Stimulated activated CD4-positive, alpha-beta T cell treated with anti-CD3 and anti-CD28 coated beads, Interleukin-15, amount 100 ng/mL, for 48 hours (primary cell): ENCODE data around the gene CCNJL.
"Not testable (repeated sequence)": the region's sequence is repeated elsewhere in the genome, so short reads cannot be mapped to it uniquely, and the experiment has no call there.

Experiments
- DNase-seq, 2 donors: peaks; one replicate each; pipeline ENCODE4 v3.0.0-alpha.2; 2020; ENCODE audit warnings: low read depth in 2 of 2

The CCNJL gene, protein sequence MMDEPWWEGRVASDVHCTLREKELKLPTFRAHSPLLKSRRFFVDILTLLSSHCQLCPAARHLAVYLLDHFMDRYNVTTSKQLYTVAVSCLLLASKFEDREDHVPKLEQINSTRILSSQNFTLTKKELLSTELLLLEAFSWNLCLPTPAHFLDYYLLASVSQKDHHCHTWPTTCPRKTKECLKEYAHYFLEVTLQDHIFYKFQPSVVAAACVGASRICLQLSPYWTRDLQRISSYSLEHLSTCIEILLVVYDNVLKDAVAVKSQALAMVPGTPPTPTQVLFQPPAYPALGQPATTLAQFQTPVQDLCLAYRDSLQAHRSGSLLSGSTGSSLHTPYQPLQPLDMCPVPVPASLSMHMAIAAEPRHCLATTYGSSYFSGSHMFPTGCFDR

DNA sequence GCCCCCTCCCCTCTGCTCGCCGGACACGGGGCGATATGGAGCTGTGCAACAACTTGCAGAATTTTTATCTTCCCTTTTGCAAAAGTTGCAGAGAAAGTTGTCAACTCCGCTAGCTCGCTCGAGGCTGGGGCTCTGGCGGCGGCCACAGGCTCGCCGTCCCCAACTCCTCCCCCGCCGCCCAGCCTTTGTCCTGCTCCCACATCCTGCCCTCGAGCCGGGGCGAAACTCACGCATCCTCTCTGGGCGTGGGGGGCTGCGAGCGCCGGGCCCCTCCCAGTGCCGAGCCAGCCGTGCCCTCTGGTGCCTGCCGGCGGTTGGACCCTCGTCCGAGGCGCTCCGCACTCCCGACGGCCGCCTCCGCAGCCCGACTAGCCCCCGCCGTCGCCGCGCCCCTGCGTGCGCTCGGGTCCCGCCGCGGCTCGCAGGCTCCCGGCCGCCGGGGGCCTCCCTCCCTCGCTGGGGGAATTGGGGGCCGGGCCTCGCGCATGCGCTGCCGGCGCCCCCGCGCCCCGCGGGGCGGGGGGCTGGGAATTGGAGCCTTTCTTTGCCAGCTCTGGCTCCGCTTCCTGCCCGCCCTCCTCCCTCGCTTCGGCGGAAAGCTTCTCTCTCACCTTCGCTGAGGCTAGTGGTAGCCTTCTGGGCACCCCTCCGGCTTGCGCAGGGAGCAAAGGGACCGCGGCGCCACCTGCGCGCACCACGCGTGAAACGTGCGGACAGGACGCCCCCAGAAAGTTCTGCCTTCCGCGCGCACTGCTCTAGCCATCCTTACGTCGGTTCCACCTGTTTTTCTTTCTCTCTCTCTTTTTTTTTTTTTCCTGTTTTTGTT, at the start of gene CCNJL:
Gene CCNJL, minus strand, starts transcription at position 431 of the 826 bp plus-strand sequence. CDS start 641 bp downstream, outside the sequence.
- DNase-seq = no peak

DNA sequence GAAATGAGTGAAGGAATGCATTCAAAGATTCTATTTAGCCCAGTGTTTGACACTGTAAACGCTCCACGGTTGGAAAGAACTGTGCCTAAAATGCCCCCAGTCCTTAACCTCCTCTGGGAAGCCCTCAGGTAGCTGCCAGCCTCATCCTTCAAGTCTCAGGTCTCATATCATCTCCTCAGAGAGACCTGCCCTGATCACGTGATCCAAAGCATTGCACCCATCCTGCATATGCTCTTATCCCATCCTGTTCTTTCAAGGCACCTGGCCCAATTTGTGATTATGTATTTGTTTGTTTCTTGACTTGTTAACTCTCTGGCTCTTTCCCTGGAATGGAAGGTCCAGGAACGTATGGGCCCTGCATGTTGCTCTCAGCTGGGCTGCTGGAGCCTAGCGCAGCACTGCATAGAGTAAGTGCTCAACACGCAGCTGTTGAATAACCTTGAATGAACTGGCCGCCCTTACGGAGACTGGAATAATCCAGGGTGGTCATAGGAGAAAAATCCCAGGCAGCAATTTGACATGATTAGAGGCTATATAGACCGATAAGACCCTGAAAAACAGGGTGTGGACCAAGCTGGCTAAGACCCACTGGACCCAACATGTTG, 49.4 kb upstream of the CCNJL start:
- DNase-seq = no peak

DNA sequence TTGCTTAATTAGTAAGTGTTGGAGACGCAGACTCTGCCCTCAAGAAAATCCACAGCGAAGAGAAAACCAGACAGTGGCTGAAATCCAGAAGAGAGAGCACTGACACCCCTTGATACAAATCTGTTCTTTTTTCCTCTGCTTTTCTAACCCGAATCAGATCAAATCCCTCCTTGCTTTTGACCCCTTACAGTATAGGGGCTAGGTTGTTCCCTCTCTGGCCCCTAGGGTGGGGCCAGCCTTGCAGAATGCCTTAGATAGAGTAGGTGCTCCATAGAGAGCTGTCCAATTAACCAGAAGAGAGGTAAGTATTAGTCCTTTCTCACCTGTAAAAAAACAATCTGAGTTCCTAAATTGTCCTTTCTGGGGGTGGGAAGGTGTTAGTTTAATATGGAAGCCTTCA, 47.9 kb upstream of the CCNJL start:
- DNase-seq = no peak

DNA sequence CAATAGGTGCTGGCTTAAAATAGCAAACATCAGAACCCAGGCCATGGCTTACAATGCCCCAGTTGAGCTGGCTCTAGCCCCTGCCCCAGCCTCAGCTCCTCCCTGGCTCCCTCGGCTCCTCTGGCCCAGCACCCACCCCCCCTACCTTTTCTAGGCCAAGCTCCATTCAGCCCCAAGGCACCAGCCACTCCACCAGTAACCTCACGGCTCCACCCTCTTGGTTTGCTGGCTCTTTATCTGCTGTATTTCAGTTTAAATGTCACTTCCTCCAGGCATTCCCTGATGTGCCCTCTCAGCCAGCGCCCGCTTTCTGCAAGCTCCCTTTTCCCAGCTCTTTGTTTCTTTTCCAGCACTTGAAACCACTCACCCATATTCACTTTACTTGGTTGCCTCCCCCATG, 47.5 kb upstream of the CCNJL start:
- DNase-seq = no peak

DNA sequence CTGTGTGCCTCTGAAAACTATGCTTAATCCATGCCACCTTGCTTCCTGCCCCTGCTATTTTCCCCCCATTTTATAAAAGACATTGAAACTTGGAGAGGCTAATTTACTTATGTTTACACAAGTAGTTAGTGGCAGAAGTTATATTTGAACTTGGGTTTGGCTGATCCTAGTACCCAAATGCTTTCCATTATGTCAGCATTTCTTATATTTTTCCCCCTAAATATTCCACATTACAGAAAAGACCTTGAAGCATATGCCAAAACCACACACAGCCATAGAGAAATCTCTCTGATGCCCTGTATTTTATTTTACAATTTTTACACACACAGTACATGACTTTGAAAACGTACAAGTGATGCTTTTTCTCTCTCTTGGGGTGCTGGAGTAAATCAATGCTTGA, 46.9 kb upstream of the CCNJL start:
- DNase-seq = no peak

DNA sequence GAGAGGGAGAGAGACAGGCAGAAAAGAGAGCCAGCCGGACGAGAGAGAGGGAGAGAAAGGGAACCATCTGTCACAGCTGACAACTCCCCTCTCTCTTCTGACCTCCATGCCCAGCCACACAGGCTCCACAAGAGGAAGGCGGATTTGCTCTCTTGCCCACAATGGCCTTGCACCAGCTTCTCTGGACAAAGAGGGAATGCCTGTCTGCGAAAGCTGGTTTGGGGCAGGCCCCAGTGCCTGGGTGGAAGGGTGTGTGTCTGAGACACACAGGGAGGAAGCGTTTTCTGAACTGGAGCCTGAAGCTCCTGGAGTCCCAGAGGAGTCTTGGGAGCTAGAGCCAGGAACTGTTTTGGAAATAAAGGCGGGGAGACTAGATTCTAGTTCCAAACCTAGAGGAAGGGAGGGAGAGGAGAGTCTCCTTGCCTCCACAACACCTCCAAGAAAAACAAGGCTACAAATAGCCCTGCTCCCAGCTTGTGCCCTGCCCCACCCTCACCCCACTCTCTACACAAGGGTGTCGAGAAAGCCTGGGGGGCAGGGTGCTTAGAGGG, 45.6 kb upstream of the CCNJL start:
- DNase-seq = no peak

DNA sequence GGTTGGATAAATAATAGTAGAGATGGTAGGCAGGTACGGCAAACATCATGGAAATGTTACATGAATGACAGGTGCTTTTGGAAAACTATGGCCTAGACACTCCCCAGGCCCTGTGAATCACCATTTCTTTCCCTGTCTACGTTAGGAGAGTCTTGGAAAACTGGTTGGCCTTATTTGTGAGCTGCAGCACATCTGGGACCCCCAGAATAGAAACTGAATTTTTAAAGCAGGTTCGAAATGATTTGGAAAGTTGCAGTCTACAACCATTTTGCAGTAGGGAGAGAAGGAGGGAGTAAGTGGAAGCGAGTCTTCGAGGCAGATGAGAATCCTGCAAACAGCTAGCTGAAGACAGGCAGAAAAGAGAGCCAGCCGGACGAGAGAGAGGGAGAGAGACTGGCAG, 45.0 kb upstream of the CCNJL start:
- no peak for DNase-seq

DNA sequence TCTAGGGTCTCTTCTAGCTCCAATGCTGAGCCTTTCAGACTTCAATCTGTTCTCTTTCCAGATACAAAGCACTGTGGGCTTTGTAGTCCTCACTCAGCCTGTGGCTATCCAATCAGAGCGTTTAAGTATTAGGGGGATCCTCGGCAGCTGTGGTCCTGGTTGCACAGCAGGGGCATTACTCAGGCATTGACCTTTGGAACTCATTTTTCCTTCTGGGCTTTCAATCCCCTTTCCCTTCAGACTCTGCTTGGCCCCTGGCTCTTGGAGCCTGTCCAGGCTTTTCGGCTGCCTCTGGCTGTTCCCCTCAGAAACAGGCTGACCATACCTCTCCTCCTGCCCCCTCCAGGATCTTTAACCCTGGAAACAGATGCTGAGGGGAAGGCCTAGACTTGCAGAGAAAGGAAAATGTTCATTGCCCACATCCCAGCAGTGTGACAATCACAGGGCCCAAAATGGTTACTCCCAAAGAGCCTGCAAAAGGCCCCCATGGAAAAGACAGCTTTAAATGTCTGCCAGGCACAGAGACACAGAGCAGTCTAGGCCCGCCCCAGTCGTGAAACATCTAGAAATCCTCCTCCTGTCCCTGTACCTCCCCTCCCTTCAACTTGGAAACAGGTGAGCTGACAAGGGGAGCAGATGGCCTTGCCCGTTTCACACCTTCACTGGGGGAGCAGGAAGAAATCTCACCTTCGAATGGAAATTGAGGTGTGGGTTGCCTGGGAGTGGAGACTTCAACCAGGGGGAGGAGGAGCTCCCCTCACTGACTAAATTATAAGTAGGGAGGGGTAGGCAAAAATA, 44.4 kb upstream of the CCNJL start:
- no peak for DNase-seq

DNA sequence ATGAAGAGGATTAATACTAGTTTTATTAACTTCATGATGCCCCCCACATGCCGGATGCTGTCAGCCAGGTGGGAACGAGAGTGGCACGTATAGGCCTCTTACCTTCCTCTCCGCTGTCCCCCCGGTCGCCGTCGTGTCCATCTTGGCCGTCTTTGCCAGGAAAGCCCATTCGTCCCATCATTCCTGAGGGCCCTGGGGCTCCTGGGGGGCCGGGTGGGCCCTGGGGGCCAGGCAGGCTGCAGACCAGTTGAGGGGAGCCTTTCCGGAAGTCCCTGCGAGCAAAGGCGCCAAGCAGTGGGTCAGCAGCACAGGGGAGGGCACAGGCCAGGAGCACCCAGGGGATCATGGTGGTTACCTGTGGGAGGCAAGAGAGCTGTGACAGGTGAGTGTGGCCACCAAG, 42.3 kb upstream of the CCNJL start:
- no peak for DNase-seq

DNA sequence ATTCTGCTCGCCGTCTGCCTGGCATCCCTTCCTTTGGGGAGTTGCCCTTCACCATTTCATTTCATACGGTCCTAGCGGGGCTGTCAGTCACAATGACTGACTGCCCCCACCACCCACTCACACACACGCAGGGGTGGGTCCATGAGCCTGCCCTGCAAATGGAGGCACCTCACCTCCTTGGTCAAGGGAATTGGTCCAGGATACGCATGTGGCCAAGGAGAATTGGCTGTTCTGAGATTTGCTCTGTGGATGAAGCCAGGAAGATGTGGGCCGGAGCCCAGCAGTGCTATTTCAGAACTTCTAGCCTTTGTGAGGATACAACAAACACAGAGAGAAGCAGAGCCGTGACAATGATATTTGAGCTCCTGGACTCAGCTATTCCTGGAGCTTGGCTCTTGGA, 41.0 kb upstream of the CCNJL start:
- DNase-seq = no peak

DNA sequence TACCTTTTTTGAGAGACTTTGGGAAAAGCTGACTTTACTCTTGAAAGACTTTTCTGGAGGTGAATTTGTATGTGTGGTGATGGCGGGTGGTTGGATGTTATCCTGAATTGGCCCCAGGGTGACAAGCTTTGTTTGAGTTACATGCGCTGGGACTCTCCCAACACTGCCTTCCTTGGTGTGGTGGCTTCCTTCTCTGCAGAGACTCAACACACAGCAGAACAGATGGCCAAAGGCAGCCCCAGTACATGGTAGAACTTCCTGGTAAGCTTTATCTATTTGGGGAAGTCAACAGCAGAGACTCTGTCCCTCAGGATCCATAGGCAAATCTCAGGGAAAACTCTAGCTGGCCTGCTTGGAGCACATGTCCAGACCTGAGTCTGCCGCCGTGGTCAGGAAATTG, 39.9 kb upstream of the CCNJL start:
- DNase-seq = no peak

DNA sequence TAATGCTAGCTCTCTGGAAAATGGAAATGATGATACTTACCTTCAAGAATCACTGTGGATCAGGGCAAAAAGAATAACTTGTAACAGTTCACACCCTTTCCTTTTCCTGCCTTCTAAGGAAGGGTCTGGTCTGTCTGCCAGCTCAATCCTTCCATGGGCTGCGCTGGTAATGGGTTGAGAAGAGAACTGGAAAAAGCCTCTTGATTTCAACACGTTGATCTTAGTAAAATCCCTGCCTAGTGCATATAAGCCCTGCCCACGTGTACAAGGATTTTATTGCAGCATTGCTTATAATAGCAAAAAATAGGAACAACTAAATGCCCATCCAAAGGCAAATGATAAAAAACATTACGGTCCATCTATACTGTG, 37.6 kb upstream of the CCNJL start:
- DNase-seq = no peak

DNA sequence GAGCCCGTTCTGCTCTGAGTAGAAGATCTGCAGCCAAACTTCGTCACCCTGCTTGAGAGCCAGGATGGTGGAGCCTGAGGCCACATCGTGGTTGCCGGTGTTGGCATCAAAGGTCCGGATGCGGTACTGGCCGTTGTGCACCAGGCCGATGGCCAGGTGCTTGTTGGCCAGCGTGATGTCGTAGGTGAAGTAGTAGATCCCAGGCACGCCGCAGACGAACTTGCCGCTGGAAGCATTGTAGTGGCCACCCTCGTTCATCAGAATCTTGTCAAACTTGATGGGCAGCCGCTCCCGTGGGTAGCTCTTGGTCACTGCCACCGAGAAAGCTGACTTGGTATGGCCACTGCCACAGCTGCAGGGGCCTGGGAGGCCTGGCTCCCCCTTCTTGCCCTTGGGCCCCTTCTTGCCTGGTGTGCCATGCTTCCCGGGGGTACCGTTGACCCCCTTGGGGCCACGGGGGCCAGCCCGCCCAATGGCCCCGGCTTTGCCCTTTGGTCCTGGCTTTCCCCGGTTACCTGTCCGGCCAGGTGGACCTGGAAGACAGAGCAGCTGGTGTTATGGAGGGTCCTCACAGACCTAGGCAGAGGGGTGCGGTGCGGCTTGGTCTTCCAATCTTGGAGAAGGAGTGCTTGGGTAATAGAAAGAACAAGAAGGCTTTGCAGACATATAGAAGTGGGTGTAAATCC, 37.0 kb upstream of the CCNJL start:
- DNase-seq = no peak

DNA sequence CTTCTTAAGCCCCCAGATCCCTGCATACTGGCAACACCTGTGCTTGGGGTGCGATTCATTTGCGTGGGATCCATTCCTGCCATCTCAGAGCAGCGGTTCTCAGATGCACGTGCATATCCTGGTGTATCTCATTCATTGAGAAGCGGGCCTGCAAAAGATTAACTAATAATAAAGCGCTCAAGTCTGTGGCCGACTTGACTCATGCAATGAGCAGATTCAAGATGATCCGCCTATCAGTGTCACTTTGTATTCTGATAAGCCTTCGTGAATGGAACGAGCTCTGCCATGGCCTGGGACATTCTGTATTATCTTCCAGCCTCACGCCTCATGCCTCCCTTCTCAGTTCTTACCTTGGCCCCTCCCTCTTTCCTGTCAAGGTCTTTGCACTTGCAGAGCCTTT, 35.7 kb upstream of the CCNJL start:
- DNase-seq = no peak

DNA sequence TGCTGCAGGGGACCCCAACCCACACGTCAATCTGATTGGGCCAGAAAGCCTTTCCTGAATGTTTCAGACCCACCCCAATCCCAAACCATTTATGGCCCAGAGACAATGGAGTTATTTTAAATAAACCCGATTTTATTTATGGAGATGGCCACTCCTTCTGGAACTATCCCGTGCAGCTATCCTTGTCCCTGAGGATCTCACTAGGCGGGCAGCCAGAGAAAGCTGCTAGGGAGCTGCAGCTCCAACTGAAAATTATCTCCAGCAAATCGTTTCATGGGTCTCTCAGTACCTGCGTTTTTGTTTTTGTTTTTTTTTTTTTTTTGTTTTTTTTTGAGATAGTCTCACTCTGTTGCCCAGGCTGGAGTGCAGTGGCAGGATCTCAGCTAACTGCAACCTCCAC, 35.1 kb upstream of the CCNJL start:
- no peak for DNase-seq

DNA sequence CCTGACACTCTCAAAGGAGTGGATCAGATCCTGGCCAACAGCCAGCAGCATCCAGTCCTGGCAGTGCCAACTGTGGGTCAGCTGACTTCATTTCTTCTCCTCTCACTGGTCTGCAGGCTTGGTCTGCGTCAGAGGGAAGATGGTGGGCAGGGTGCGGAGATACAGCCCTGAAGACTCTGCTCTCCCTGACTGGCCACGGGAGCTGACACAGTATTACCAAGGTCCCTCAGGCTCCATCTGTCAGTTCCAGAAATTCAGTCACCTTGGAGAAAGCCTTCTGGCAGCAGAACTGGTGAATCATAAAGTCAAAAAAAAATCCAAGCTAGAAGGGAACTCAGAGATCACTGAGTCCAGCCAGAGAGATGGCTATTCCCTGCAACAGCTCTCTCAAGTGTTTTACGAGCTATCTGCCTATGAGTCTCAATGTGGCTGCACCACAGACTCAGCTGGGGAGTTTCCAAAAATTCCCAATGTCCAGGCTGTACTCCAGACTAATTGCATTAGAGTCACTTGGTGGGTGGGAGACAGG, 30.1 kb upstream of the CCNJL start:
- no peak for DNase-seq

DNA sequence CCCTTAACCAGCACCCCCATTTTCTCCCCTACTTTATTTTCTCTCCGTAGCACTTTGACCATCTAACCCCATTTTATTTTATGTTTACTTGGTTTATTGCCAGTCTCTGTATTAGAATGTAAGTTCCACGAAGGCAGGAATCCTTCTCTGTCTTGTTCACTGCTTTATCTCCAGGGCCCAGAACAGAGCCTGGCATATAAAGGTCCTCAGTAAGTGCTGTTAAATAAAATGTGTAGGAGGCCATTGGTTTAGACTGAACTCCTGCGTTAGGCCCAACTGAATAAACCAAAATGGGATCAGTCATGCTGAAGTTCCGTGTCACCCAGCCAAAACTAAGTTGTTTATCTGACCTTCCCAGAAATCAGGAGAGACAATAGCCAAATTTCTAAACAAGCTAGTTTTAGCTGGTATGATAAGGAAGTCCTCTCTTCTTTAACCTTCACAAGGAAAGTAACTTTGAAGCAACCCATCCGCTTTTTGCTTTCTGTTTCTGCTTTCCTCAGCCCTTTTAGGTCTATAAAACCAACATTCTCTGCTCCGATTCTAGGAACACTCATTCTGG, 29.0 kb upstream of the CCNJL start:
- no peak for DNase-seq

DNA sequence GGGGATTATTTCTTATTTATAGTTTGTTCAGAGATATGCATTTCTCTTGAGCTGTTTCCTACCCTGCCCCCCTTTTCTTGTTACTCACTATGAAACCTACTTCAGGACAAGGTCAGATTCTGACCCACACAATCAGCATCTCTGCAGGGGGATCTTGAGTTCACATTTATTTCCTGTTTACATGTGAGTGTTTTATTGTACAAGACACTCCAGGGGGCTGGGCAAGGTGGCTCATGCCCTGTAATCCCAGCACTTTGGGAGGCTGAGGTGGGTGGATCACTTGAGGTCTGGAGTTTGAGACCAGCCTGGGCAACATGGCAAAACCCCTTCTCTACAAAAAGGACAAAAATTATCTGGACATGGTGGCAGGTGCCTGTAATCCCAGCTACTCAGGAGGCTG, 28.1 kb upstream of the CCNJL start:
- not testable (repeated sequence) for DNase-seq

DNA sequence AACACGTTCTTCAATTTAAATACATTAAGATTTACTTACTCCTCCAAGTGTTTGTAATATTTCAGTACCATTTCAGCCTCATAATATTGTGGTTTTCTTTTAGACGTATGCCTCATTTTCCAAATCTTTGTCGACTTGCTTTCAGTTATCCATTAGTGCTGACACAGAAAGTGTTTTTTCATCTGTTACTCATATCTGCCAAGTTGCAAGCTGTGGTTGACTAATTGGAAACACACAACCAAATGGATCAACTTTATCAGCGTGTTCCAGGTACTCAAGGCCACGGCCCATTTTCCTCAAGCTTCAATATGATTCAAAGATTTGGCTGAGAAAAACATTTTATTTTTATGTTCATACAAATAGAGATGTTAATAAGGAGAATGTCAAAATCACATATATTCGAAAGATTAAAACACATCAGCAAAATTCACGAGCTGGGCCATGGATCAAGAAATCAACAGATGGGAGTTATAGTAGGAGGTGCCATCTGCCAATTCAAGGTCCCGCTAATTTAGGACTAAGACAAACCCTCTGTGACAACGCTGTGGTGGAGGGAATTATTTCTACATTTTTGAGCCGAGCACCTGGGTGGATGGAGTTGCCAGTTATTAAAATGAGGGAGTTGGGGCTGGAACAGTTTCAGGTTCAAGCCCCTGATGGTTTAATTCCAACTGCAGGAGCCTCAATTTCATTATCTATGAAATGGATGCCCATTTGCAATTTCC, 27.2 kb upstream of the CCNJL start:
- DNase-seq = no peak

DNA sequence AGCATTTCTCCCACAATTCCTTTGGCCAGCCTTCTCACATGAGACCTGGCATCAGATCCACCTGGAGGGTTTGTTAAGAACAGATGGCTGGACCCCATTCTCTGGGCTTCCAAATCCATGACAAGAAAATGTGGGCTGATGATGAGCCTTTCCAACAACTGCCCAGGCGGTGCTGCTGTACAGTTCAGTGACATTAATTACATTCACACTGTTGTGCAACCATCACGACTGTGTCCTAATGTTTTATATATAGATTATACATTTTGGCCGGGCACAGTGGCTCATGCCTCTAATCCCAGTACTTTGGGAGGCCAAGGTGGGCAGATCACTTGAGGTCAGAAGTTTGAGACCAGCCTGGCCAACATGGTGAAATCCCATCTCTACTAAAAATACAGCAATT, 22.4 kb upstream of the CCNJL start:
- DNase-seq = not testable (repeated sequence)
